ENCODE results near the gene ZNF397.
A peak's percentile ranks its signal among the peaks of the same experiment; 100 is the strongest.

The ZNF397 gene

DNA sequence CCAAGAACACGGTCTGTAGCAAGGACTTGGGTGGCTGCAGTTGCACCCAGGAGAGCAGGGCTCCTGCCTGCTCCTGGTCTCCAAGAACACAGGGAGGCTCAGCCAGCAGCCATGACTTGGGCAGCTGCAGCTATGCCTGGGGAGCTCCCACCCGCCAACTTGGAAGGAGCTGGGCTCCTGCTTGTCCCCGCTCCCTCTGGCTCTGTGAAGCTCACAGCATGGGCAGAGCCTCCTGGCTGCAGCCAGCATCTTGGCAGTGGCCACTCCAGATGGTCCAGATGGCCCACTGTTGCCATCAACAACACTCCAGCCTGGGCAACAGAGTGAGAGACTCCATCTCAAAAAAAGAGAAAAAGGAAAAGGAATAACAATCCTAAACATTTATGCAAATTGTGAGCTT is 44.0 kb downstream of the ZNF397 start:
- DNase-seq (ENCODE audit: low read depth), result no peak
- H3K4me3 ChIP-seq (ENCODE audit: low read depth, low read length), result no peak overlapping the region

DNA sequence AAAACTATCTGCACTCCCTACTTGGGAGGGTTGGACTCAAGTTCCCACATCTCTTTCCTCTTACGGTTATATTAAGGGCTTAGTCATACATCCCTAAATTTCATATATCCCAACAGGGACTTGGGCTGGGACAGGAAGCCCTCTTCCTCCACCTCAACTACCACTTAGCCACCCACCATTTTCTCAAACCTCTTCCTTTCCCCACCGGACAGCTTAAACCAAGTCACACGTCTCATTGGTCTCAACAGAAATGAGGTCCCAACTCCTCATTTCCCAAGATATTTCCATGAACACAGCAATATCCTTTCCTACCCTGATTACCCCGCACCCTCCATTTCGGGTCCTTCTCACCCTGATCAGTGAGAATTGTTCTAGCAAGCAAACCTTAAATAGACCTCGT is 48.5 kb downstream of the ZNF397 start:
- no peak for DNase-seq (ENCODE audit: low read depth)
- H3K4me3 ChIP-seq (ENCODE audit: low read depth, low read length), result peak overlapping the region; percentile 68

- peak overlapping the region; percentile 68 for H3K4me3 ChIP-seq (ENCODE audit: low read depth, low read length)
Measured at GRCh38 chr18:35289727-35290093, 48.9 kb downstream of the ZNF397 start.

DNA sequence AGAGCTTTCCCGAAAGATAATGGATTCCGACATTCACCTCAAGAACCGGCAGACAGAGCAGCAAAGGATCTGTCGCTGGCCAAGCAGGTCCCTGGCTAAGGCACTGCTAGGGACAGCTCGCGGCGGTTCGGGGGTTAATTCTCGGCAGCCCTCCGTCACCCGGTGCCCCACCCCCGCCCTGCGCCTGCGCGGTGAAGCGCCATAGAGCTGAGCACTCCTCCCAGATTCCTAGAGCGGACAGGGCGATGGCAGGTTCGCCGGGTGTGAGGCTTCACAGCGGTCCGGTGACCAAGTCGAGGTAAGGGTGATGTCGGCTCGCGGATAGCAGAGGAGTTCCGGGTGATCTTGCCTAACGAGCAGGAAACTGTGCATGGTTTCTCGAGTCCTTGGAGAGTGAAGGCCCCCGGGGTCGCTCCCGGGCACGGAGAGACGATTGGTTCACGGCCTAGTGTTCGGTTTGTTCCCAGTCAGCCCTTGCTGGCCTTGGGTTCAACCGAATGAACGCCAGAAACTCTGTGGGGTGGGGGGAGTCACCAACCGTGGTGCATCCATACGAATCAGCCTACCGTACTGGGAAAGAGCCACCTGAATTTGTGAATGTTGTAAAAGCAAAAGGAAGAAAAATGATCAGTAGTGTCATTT is 49.4 kb downstream of the ZNF397 start, which contains the start of gene ZSCAN30:
Gene ZSCAN30 (minus strand): TSS at position 136 of the 642 bp plus-strand sequence. CDS start 25,877 bp downstream, outside the sequence.
- H3K4me3 ChIP-seq (ENCODE audit: low read depth, low read length), result peak within 1 kb of the TSS; percentile 68
- peak; percentile 85 for DNase-seq (ENCODE audit: low read depth)

More at GRCh38 chr18:35289727-35290093, 48.9 kb downstream of the ZNF397 start:
- DNase-seq (ENCODE audit: low read depth), result no peak

DNA sequence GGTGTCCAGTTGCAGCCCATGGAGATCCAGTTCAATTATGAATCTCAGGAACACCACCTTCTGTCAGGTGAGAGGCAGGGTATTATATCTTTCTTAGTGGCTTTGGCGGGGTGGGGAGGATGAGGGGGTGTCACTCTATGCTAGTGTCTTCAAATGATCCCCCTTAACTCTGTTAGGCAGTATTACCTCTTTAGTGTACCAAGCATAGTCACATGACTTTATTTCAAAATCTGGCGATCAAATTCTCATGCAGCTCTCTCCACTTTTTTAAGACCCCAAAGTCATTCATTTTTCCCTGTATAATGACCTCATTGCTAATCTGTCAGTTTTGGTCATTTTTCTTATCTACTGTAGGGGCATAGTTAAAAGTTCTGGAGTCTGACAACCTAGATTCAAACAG is 50.3 kb downstream of the ZNF397 start:
- peak overlapping the region; percentile 68 for H3K4me3 ChIP-seq (ENCODE audit: low read depth, low read length)
- DNase-seq (ENCODE audit: low read depth), result no peak

GRCh38 chr18:35296060-35296459 is 55.2 kb downstream of the ZNF397 start:
- no peak for DNase-seq (ENCODE audit: low read depth)
- no peak overlapping the region for H3K4me3 ChIP-seq (ENCODE audit: low read depth, low read length)

DNA sequence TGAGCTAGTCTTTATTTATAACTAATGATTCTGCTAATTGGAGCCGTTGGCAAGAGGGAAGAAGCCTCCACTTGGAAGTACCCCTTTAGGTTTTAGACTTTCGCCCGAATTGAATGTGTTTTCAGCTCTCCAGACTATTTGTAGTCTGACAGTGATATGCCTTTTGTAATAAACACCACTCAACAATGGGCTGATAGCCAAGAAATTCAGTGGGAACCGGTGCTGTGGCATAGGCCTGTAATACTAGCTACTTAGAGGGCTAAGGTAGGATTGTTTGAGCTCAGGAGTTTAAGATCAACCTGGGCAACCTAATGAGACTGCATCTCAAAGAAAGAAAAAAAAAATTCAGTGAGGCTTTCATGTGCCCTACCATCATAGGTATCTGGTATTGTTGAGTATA is 62.8 kb downstream of the ZNF397 start:
- no peak overlapping the region for H3K4me3 ChIP-seq (ENCODE audit: low read depth, low read length)
- no peak for DNase-seq (ENCODE audit: low read depth)

DNA sequence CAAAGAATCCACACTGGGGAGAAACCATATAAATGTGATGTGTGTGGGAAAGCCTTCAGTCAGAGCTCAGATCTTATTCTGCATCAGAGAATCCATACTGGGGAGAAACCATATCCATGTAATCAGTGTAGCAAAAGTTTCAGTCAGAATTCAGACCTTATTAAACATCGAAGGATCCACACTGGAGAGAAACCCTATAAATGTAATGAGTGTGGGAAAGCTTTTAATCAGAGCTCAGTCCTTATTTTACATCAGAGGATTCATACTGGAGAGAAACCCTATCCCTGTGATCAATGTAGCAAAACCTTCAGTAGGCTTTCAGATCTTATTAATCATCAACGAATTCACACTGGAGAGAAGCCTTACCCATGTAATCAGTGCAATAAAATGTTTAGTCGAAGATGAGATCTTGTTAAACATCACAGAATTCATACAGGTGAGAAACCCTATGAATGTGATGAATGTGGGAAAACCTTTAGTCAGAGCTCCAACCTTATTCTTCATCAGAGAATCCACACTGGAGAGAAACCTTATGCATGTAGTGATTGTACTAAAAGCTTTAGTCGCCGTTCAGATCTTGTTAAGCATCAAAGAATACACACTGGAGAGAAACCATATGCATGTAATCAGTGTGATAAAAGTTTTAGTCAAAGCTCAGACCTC is 65.9 kb downstream of the ZNF397 start:
- H3K4me3 ChIP-seq (ENCODE audit: low read depth, low read length), result no peak overlapping the region
- DNase-seq (ENCODE audit: low read depth), result no peak
